Uterus (tissue), 4 donors: ENCODE measurements around the gene EIF1AX. TPM values are rescaled to one million over a fixed set of nuclear protein-coding genes. Genes with fewer than 3 reads are reported as not detected.

Experiments
- DNase-seq, 2 donors: peaks; one replicate each; pipeline ENCODE4 v3.0.0-alpha.2; 2019 to 2020
- H3K27ac ChIP-seq, 2 donors: fragments of 200-600 bp; sonication (generic); 1 replicate in 1 of 2; 2 replicates in 1 of 2; pipeline ENCODE4 v1.5.1; 2016 to 2018
- H3K27me3 ChIP-seq, 2 donors: fragments of 200-600 bp; sonication (generic); one replicate each; pipeline ENCODE4 v1.5.1; 2018 to 2019; ENCODE audit warnings: control low read depth in 1 of 2
- H3K36me3 ChIP-seq, 2 donors: fragments of 200-600 bp; sonication (generic); one replicate each; pipeline ENCODE4 v1.5.1; 2019; ENCODE audit warnings: control low read depth in 1 of 2
- H3K4me1 ChIP-seq, 2 donors: fragments of 200-600 bp; sonication (generic); one replicate each; pipeline ENCODE4 v1.5.1; 2018 to 2019; ENCODE audit warnings: control low read depth in 1 of 2
- H3K4me3 ChIP-seq, 2 donors: fragments of 200-600 bp; sonication (generic); 1 replicate in 1 of 2; 2 replicates in 1 of 2; pipeline ENCODE4 v1.5.1; 2018 to 2019; ENCODE audit warnings: mild to moderate bottlenecking in 1 of 2
- H3K9me3 ChIP-seq, 2 donors: fragments of 200-600 bp; sonication (generic); one replicate each; pipeline ENCODE4 v1.5.1; 2019; ENCODE audit warnings: control low read depth in 1 of 2
- CTCF ChIP-seq, 4 experiments: fragments of 200-600 bp in 2 of 4; fragments of 450-650 bp in 2 of 4; sonication (generic) in 2 of 4; IDR thresholded peaks; one replicate each; pipeline ENCODE4 v1.5.1; 2016 to 2019; ENCODE audit warnings: antibody characterized with exemption in 4 of 4, mild to moderate bottlenecking in 2 of 4, moderate library complexity in 1 of 4
- POLR2A ChIP-seq, 2 donors: fragments of 450-650 bp; IDR thresholded peaks; one replicate each; pipeline ENCODE4 v1.6.1; 2016; ENCODE audit warnings: antibody characterized with exemption in 2 of 2, mild to moderate bottlenecking in 1 of 2, moderate library complexity in 1 of 2
- intact Hi-C: fragments of 100-400 bp; cut with DNase I; formaldehyde crosslinking; loops from one replicate; pipeline ENCODE4 v1.15.1; 2023; ENCODE audit warnings: low total_unique reads
- total RNA-seq, 4 donors: library from RNA; depleted of rRNA in 3 of 4; stranded (reverse); fragments of >200 nt in 3 of 4; gene quantifications; one replicate each; pipeline versions ENCODE4 v1.1.0 to v1.2.4, GENCODE V29; 2014 to 2023
- donor health status: DM: yes; HTN: yes; CAD: no.

The EIF1AX gene
- total RNA-seq, 4 donors from 2014 or later = 34.1 to 91.7 (median 80.2) TPM

GRCh38 chrX:20147561-20147960, 5.9 kb upstream of the EIF1AX start:
- TF ChIP-seq POLR2A (IDR thresholded peaks at IDR 0.05) = no peak
- TF ChIP-seq CTCF (IDR thresholded peaks at IDR 0.05) = no peak
- no peaks in the 10 kb centered on the region for H3K36me3 ChIP-seq
- H3K27me3 ChIP-seq = peaks cover 0 to 3% of the 10 kb centered on the region in 2 donors
- no peak overlapping the region for H3K27ac ChIP-seq
- DNase-seq = no peak
- intact Hi-C loops = no loop called here
- no peak overlapping the region for H3K4me3 ChIP-seq
- no peaks in the 10 kb centered on the region for H3K4me1 ChIP-seq
- H3K9me3 ChIP-seq = no peaks in the 10 kb centered on the region

- DNase-seq = no peak
- H3K36me3 ChIP-seq = no peaks in the 10 kb centered on the region
- H3K27ac ChIP-seq = no peak overlapping the region
- peaks cover 0 to 3% of the 10 kb centered on the region in 2 donors for H3K27me3 ChIP-seq
- peaks cover 0 to 5% of the 10 kb centered on the region in 2 donors for H3K4me1 ChIP-seq
- TF ChIP-seq CTCF (IDR thresholded peaks at IDR 0.05) (no peak), POLR2A (IDR thresholded peaks at IDR 0.05) (no peak)
- H3K4me3 ChIP-seq = no peak overlapping the region
- H3K9me3 ChIP-seq = no peaks in the 10 kb centered on the region
- intact Hi-C loops = no loop called here
These were observed 2.9 kb upstream of the EIF1AX start for GRCh38 chrX:20144491-20144890.

- Histone ChIP-seq H3K9me3 (no peaks in the 10 kb centered on the region), H3K27me3 (no peaks in the 10 kb centered on the region), H3K36me3 (no peaks in the 10 kb centered on the region), H3K4me1 (peaks cover 0 to 5% of the 10 kb centered on the region in 2 donors), H3K27ac (no peak overlapping the region), H3K4me3 (no peak overlapping the region)
- no peak for DNase-seq
- intact Hi-C loops = no loop called here
- no peak for TF ChIP-seq CTCF (IDR thresholded peaks at IDR 0.05)
These were observed 1.9 kb upstream of the EIF1AX start for GRCh38 chrX:20143561-20143960.

- H3K4me3 ChIP-seq = no peak overlapping the region
These were observed 1.5 kb upstream of the EIF1AX start for GRCh38 chrX:20143111-20143510.

GRCh38 chrX:20140420-20140819, 1.2 kb downstream of the EIF1AX start:
- H3K36me3 ChIP-seq = no peaks in the 10 kb centered on the region
- TF ChIP-seq CTCF (IDR thresholded peaks at IDR 0.05) (no peak), POLR2A (IDR thresholded peaks at IDR 0.05) (no peak)
- peaks cover 0 to 5% of the 10 kb centered on the region in 2 donors for H3K4me1 ChIP-seq
- intact Hi-C loops = no loop called here
- H3K27ac ChIP-seq = peak overlapping the region; percentile 80 to 97
- no peak for DNase-seq
- H3K9me3 ChIP-seq = no peaks in the 10 kb centered on the region
- H3K4me3 ChIP-seq = peak overlapping the region; percentile 83 to 99
- no peaks in the 10 kb centered on the region for H3K27me3 ChIP-seq

More at GRCh38 chrX:20143111-20143510, 1.5 kb upstream of the EIF1AX start:
- intact Hi-C loops = no loop called here
- Histone ChIP-seq H3K9me3 (no peaks in the 10 kb centered on the region), H3K27me3 (no peaks in the 10 kb centered on the region), H3K4me1 (peaks cover 0 to 5% of the 10 kb centered on the region in 2 donors), H3K27ac (no peak overlapping the region), H3K36me3 (no peaks in the 10 kb centered on the region)
- no peak for DNase-seq
- TF ChIP-seq POLR2A (IDR thresholded peaks at IDR 0.05) (no peak), CTCF (IDR thresholded peaks at IDR 0.05) (no peak)
